Sigmoid colon (tissue), 4 donors: ENCODE results near the gene ADK.

Experiments used
- EP300 ChIP-seq, 4 donors: sonication (generic); formaldehyde crosslinking; IDR thresholded peaks; one replicate each; pipeline ENCODE4 v1.6.1; 2017; ENCODE audit warnings: antibody characterized with exemption in 4 of 4
- TF ChIP-seq, protein P1 (sequence below), 4 experiments: fragments of 450-650 bp in 3 of 4; fragments of 200-600 bp in 1 of 4; IDR thresholded peaks; one replicate each; pipeline ENCODE4 v1.5.1; 2016 to 2019; ENCODE audit warnings: antibody characterized with exemption in 4 of 4, mild to moderate bottlenecking in 3 of 4, moderate library complexity in 2 of 4

- TF ChIP-seq, protein P1, sequence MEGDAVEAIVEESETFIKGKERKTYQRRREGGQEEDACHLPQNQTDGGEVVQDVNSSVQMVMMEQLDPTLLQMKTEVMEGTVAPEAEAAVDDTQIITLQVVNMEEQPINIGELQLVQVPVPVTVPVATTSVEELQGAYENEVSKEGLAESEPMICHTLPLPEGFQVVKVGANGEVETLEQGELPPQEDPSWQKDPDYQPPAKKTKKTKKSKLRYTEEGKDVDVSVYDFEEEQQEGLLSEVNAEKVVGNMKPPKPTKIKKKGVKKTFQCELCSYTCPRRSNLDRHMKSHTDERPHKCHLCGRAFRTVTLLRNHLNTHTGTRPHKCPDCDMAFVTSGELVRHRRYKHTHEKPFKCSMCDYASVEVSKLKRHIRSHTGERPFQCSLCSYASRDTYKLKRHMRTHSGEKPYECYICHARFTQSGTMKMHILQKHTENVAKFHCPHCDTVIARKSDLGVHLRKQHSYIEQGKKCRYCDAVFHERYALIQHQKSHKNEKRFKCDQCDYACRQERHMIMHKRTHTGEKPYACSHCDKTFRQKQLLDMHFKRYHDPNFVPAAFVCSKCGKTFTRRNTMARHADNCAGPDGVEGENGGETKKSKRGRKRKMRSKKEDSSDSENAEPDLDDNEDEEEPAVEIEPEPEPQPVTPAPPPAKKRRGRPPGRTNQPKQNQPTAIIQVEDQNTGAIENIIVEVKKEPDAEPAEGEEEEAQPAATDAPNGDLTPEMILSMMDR (IDR thresholded peaks at IDR 0.05), result no peak
- TF ChIP-seq EP300 (IDR thresholded peaks at IDR 0.05), result no peak
These were observed 46.5 kb upstream of the ADK start for GRCh38 chr10:74104480-74104879.
